Spleen (tissue), 11 donors: Measurements from ENCODE around the gene SYNRG. TPM values are rescaled to one million over a fixed set of nuclear protein-coding genes. Genes with fewer than 3 reads are reported as not detected.

Experiments
- DNase-seq: peaks from one replicate; pipeline ENCODE4 v3.0.0-alpha.2; 2020
- H3K27ac ChIP-seq, 8 donors: fragments of 200-600 bp; sonication (generic) in 7 of 8; 1 replicate in 4 of 8; 2 replicates in 4 of 8; pipeline versions ENCODE4 v1.5.0 to v1.8.0; 2016 to 2021; ENCODE audit warnings: inconsistent platforms in 4 of 8, mild to moderate bottlenecking in 4 of 8, moderate library complexity in 1 of 8
- H3K27me3 ChIP-seq, 7 donors: fragments of 200-600 bp; sonication (generic) in 6 of 7; replicated peaks in 1 of 7; 1 replicate in 4 of 7; 2 replicates in 3 of 7; pipeline versions ENCODE4 v1.5.0 to v1.8.0; 2016 to 2021; ENCODE audit warnings: inconsistent platforms in 3 of 7, mild to moderate bottlenecking in 1 of 7
- H3K36me3 ChIP-seq, 6 donors: fragments of 200-600 bp; sonication (generic) in 5 of 6; 1 replicate in 4 of 6; 2 replicates in 2 of 6; pipeline versions ENCODE4 v1.5.0 to v1.8.0; 2016 to 2021; ENCODE audit warnings: inconsistent platforms in 2 of 6
- H3K4me1 ChIP-seq, 6 donors: fragments of 200-600 bp; sonication (generic) in 5 of 6; 1 replicate in 3 of 6; 2 replicates in 3 of 6; pipeline versions ENCODE4 v1.5.0 to v1.8.0; 2016 to 2021; ENCODE audit warnings: inconsistent platforms in 3 of 6
- H3K4me3 ChIP-seq, 8 donors: fragments of 200-600 bp; sonication (generic) in 7 of 8; 1 replicate in 4 of 8; 2 replicates in 4 of 8; pipeline versions ENCODE4 v1.5.0 to v1.8.0; 2016 to 2021; ENCODE audit warnings: inconsistent platforms in 4 of 8, mild to moderate bottlenecking in 4 of 8, moderate library complexity in 2 of 8
- H3K9me3 ChIP-seq, 8 donors: fragments of 200-600 bp; sonication (generic) in 7 of 8; 1 replicate in 4 of 8; 2 replicates in 4 of 8; pipeline versions ENCODE4 v1.5.0 to v1.8.0; 2016 to 2021; ENCODE audit warnings: inconsistent platforms in 4 of 8
- POLR2A ChIP-seq, 3 donors: fragments of 450-650 bp; IDR thresholded peaks; one replicate each; pipeline ENCODE4 v1.5.1; 2017; ENCODE audit warnings: antibody characterized with exemption in 3 of 3, mild to moderate bottlenecking in 1 of 3
- POLR2AphosphoS5 ChIP-seq, 3 donors: sonication (generic); formaldehyde crosslinking; IDR thresholded peaks; one replicate each; pipeline ENCODE4 v1.5.1; 2017; ENCODE audit warnings: antibody characterized with exemption in 3 of 3
- WGBS, 5 donors: extraction: QIAGEN DNeasy Blood & Tissue Kit in 3 of 5; methylation state at CpG; one replicate each; pipeline versions ENCODE4 v1.1.5 to v1.1.7; 2013 to 2018; 5-methylcytosine and 5-hydroxymethylcytosine counted together
- intact Hi-C: fragments of 100-400 bp; cut with DNase I; formaldehyde crosslinking; loops from one replicate; pipeline ENCODE4 v1.15.0; 2023; ENCODE audit warnings: low total_unique reads
- polyA plus RNA-seq, 3 donors: library from polyadenylated mRNA; stranded (reverse); fragments of 200-250 nt; gene quantifications; one replicate each; pipeline ENCODE4 v1.2.1, GENCODE V29; 2013
- total RNA-seq, 7 donors: library from RNA; depleted of rRNA in 3 of 7; stranded (reverse); fragments of >200 nt in 3 of 7; fragmentation: NEBNext Ultra II Directional in 4 of 7; extraction: Animal tissue kit (Norgen Biotek cat#: 25700) in 4 of 7; gene quantifications; one replicate each; pipeline versions ENCODE4 v1.1.0 to v1.2.1, GENCODE V29; 2016 to 2021
- TF ChIP-seq, protein P1 (sequence below), 11 experiments: fragments of 200-600 bp in 7 of 11; fragments of 450-650 bp in 4 of 11; sonication (generic) in 4 of 11; IDR thresholded peaks in 8 of 11; conservative IDR thresholded peaks in 3 of 11; 1 replicate in 7 of 11; 2 replicates in 4 of 11; pipeline versions ENCODE4 v1.4.0 to v1.8.0; 2016 to 2021; ENCODE audit warnings: antibody characterized with exemption in 11 of 11, inconsistent platforms in 4 of 11, mild to moderate bottlenecking in 1 of 11
- donor health status: healthy with polysubstance abuse.
- donor health status: DM: no; HTN: no; CAD: no; lungs with moderate emphysema.
- donor health status: DM: no; HTN: no; CAD: no.
- donor health status: Bipolar disorder and iron deficiency.
- donor health status: healthy.
- donor health status: DM: no; HTN: no; CAD: no.
- donor health status: DM: yes; HTN: yes; CAD: no.

SYNRG gene
- total and polyA plus RNA-seq, 10 donors: 10.9 to 91.3 (median 69.8) TPM

GRCh38 chr17:37479025-37479424, 130.2 kb downstream of the SYNRG start:
- 94 to 98% (median 97%) methylated on average over 1 of the region's 1 CpG for WGBS, 5 donors
- Histone ChIP-seq H3K27ac (no peak overlapping the region), H3K4me1 (no peaks in the 10 kb centered on the region), H3K36me3 (peaks cover 0 to 68% (median 54%) of the 10 kb centered on the region in 6 donors), H3K4me3 (no peak overlapping the region), H3K27me3 (no peaks in the 10 kb centered on the region), H3K9me3 (no peaks in the 10 kb centered on the region)
- intact Hi-C loops: no loop called here
- TF ChIP-seq, protein P1, sequence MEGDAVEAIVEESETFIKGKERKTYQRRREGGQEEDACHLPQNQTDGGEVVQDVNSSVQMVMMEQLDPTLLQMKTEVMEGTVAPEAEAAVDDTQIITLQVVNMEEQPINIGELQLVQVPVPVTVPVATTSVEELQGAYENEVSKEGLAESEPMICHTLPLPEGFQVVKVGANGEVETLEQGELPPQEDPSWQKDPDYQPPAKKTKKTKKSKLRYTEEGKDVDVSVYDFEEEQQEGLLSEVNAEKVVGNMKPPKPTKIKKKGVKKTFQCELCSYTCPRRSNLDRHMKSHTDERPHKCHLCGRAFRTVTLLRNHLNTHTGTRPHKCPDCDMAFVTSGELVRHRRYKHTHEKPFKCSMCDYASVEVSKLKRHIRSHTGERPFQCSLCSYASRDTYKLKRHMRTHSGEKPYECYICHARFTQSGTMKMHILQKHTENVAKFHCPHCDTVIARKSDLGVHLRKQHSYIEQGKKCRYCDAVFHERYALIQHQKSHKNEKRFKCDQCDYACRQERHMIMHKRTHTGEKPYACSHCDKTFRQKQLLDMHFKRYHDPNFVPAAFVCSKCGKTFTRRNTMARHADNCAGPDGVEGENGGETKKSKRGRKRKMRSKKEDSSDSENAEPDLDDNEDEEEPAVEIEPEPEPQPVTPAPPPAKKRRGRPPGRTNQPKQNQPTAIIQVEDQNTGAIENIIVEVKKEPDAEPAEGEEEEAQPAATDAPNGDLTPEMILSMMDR (IDR thresholded peaks at IDR 0.05 in 8 of 11, conservative IDR thresholded peaks at IDR 0.05 in 3 of 11): no peak
- no peak for TF ChIP-seq POLR2AphosphoS5 (IDR thresholded peaks at IDR 0.05)
- DNase-seq: no peak

DNA sequence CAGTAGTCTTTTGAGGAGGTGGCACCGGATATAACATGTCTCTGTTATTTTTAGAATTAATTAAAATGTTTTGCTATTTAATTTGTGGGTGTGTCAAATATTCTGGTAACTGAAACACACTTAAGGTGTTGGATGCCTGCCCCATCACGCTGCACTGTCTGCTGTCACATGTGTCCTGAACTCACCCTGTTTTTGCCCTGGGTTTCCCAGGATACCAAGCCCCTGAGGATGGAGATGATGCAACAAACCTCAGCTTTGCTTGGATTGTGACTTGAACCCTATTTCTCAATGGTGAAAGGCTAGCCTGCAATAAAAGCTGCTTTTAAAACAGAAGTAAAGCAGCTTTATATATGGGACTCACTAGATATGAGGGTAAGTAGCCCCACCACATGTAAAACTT, 131.0 kb downstream of the SYNRG start:
- Histone ChIP-seq H3K9me3 (no peaks in the 10 kb centered on the region), H3K36me3 (peaks cover 0 to 76% (median 61%) of the 10 kb centered on the region in 6 donors), H3K4me1 (no peaks in the 10 kb centered on the region), H3K27ac (no peak overlapping the region), H3K27me3 (no peaks in the 10 kb centered on the region), H3K4me3 (no peak overlapping the region)
- no peak for DNase-seq
- TF ChIP-seq, protein P1 (IDR thresholded peaks at IDR 0.05 in 8 of 11, conservative IDR thresholded peaks at IDR 0.05 in 3 of 11): no peak
- TF ChIP-seq POLR2A (IDR thresholded peaks at IDR 0.05): no peak
- TF ChIP-seq POLR2AphosphoS5 (IDR thresholded peaks at IDR 0.05): no peak
- 79 to 93% (median 89%) methylated on average over 2 of the region's 2 CpGs for WGBS, 5 donors
- intact Hi-C loops: no loop called here

GRCh38 chr17:37476431-37477120, 132.6 kb downstream of the SYNRG start:
- Histone ChIP-seq H3K27me3 (no peaks in the 10 kb centered on the region), H3K9me3 (no peaks in the 10 kb centered on the region), H3K36me3 (peaks cover 0 to 92% (median 76%) of the 10 kb centered on the region in 6 donors), H3K4me3 (no peak overlapping the region), H3K27ac (no peak overlapping the region), H3K4me1 (no peaks in the 10 kb centered on the region)
- 84 to 96% (median 92%) methylated on average over 4 of the region's 4 CpGs for WGBS, 5 donors
- no peak for DNase-seq
- intact Hi-C loops: no loop called here
- TF ChIP-seq POLR2A (IDR thresholded peaks at IDR 0.05) (no peak), POLR2AphosphoS5 (IDR thresholded peaks at IDR 0.05) (no peak)
- TF ChIP-seq, protein P1 (IDR thresholded peaks at IDR 0.05 in 8 of 11, conservative IDR thresholded peaks at IDR 0.05 in 3 of 11): no peak

DNA sequence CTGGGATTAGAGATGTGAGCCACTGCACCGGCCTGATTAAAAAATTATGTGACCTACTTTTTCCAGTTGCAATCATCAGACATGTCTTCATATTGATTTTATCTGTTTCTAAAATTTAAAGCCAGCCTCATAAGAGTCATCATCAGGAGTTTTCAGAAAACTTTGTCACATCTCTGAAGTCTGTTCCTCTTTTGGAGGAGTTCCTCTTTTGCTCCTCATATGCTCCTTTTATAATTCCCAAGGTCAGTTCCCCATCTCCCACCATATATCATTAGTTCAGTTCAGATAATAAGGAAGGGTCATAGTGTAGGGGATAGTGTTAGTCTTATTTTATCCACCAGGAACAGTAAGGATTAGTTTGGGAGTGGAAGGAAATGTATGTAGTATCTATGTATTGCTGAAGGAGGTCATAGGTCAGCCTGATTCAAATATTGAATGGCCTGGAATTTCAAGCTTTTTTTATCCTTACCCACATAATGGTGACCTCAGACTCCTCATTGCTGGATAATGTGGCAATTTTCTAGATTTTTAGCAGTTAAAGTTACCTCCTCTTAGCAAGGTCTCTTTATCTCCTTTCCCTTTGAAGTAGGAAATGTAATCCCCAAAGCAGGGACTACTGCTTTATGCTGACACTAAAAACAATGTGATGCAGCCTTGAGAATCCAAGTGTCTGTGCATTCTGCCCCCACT, 133.3 kb downstream of the SYNRG start:
- H3K36me3 ChIP-seq: peaks cover 0 to 99% (median 83%) of the 10 kb centered on the region in 6 donors
- intact Hi-C loops: no loop called here
- 63 to 85% (median 70%) methylated on average over 1 of the region's 1 CpG for WGBS, 5 donors
- TF ChIP-seq POLR2AphosphoS5 (IDR thresholded peaks at IDR 0.05): no peak
- TF ChIP-seq, protein P1 (IDR thresholded peaks at IDR 0.05 in 8 of 11, conservative IDR thresholded peaks at IDR 0.05 in 3 of 11): no peak
- TF ChIP-seq POLR2A (IDR thresholded peaks at IDR 0.05): no peak
- H3K4me3 ChIP-seq: no peak overlapping the region
- H3K27me3 ChIP-seq: no peaks in the 10 kb centered on the region
- H3K4me1 ChIP-seq: no peaks in the 10 kb centered on the region
- no peak overlapping the region for H3K27ac ChIP-seq
- H3K9me3 ChIP-seq: no peaks in the 10 kb centered on the region
- DNase-seq: no peak
